HepG2 (cell line): Measurements from ENCODE around the gene SLC2A11. TPM values are rescaled to one million over a fixed set of nuclear protein-coding genes. Genes with fewer than 3 reads are reported as not detected.
A peak's percentile ranks its signal among the peaks of the same experiment; 100 is the strongest.

Experiments used
- CBX5 ChIP-seq: sonication (generic); formaldehyde crosslinking; IDR thresholded peaks from 2 replicates; pipeline ENCODE4 v1.4.0; 2020; ENCODE audit warnings: missing genetic modification reagents, borderline replicate concordance
- CREM ChIP-seq, 2 experiments: sonication (generic) in 1 of 2; formaldehyde crosslinking in 1 of 2; IDR thresholded peaks; 2 replicates each; pipeline versions ENCODE4 v1.4.0 to v1.6.1; 2016 to 2020; ENCODE audit warnings: antibody characterized with exemption in 1 of 2, mild to moderate bottlenecking in 1 of 2, missing genetic modification reagents in 1 of 2
- DPF2 ChIP-seq: sonication (generic); formaldehyde crosslinking; IDR thresholded peaks from 2 replicates; pipeline ENCODE4 v1.4.0; 2020; ENCODE audit warnings: mild to moderate bottlenecking, low read depth, missing genetic modification reagents, borderline replicate concordance
- ERF ChIP-seq: IDR thresholded peaks from 2 replicates; pipeline ENCODE4 v1.6.1; 2018; ENCODE audit warnings: missing biosample characterization, missing genetic modification reagents
- GABPB1 ChIP-seq: IDR thresholded peaks from 2 replicates; pipeline ENCODE4 v1.6.1; 2016; ENCODE audit warnings: mild to moderate bottlenecking, missing genetic modification reagents, moderate library complexity, missing compliant biosample characterization
- HNRNPH1 ChIP-seq: fragments of 200-400 bp; formaldehyde crosslinking; optimal IDR thresholded peaks from 2 replicates; pipeline ENCODE3; 2017; ENCODE audit warnings: mild to moderate bottlenecking, low read depth, low read length
- JUND ChIP-seq: sonication (generic); formaldehyde crosslinking; IDR thresholded peaks from 2 replicates; pipeline ENCODE4 v1.8.0; 2022; ENCODE audit warnings: mild to moderate bottlenecking, missing genetic modification reagents
- MIXL1 ChIP-seq: IDR thresholded peaks from 2 replicates; pipeline ENCODE4 v1.6.1; 2016
- MYC ChIP-seq: sonication (generic); formaldehyde crosslinking; IDR thresholded peaks from 2 replicates; pipeline ENCODE4 v1.9.0; 2021; ENCODE audit warnings: missing genetic modification reagents, borderline replicate concordance
- NFIB ChIP-seq: sonication (generic); formaldehyde crosslinking; IDR thresholded peaks from 2 replicates; pipeline ENCODE4 v1.9.0; 2021; ENCODE audit warnings: missing genetic modification reagents, mild to moderate bottlenecking, borderline replicate concordance
- PCBP1 ChIP-seq: fragments of 200-400 bp; formaldehyde crosslinking; IDR thresholded peaks from 2 replicates; pipeline ENCODE4 v1.6.1; 2017; ENCODE audit warnings: mild to moderate bottlenecking, low read depth, low read length, borderline replicate concordance
- SAP130 ChIP-seq: IDR thresholded peaks from 2 replicates; pipeline ENCODE4 v1.6.1; 2016; ENCODE audit warnings: low read depth
- ZKSCAN1 ChIP-seq: fragments of 150-350 bp; IDR thresholded peaks from 2 replicates; pipeline ENCODE4 v1.6.1; 2014; ENCODE audit warnings: low read length
- ZNF12 ChIP-seq: sonication (generic); formaldehyde crosslinking; IDR thresholded peaks from 2 replicates; pipeline ENCODE4 v1.5.0; 2020; ENCODE audit warnings: missing genetic modification reagents
- ZNF256 ChIP-seq: sonication (generic); formaldehyde crosslinking; conservative IDR thresholded peaks from 2 replicates; pipeline ENCODE4 v1.4.0; 2020; ENCODE audit warnings: missing genetic modification reagents
- ZNF292 ChIP-seq: sonication (generic); formaldehyde crosslinking; IDR thresholded peaks from 2 replicates; pipeline ENCODE4 v1.8.1; 2022; ENCODE audit warnings: mild to moderate bottlenecking, low read depth, missing genetic modification reagents, borderline replicate concordance
- ZNF333 ChIP-seq: sonication (generic); formaldehyde crosslinking; IDR thresholded peaks from 2 replicates; pipeline ENCODE4 v1.4.0; 2020; ENCODE audit warnings: mild to moderate bottlenecking, missing genetic modification reagents, borderline replicate concordance
- ZNF350 ChIP-seq: sonication (generic); formaldehyde crosslinking; IDR thresholded peaks from 2 replicates; pipeline ENCODE4 v1.4.0; 2020; ENCODE audit warnings: mild to moderate bottlenecking, low read depth, missing genetic modification reagents, borderline replicate concordance
- ZNF354B ChIP-seq: sonication (generic); formaldehyde crosslinking; IDR thresholded peaks from 2 replicates; pipeline ENCODE4 v1.8.0; 2022; ENCODE audit warnings: mild to moderate bottlenecking, missing genetic modification reagents
- ZNF563 ChIP-seq: sonication (generic); formaldehyde crosslinking; IDR thresholded peaks from 2 replicates; pipeline ENCODE4 v1.8.0; 2022; ENCODE audit warnings: mild to moderate bottlenecking, moderate library complexity, missing genetic modification reagents
- ZNF709 ChIP-seq: sonication (generic); formaldehyde crosslinking; IDR thresholded peaks from 2 replicates; pipeline ENCODE4 v1.5.0; 2020; ENCODE audit warnings: mild to moderate bottlenecking, missing genetic modification reagents
- ZNF746 ChIP-seq: sonication (generic); formaldehyde crosslinking; IDR thresholded peaks from 2 replicates; pipeline ENCODE4 v1.8.0; 2022; ENCODE audit warnings: mild to moderate bottlenecking, missing genetic modification reagents
- ZNF800 ChIP-seq: sonication (generic); formaldehyde crosslinking; IDR thresholded peaks from 2 replicates; pipeline ENCODE4 v1.4.0; 2020; ENCODE audit warnings: missing genetic modification reagents
- polyA plus RNA-seq, 8 experiments: library from polyadenylated mRNA; depleted of rRNA in 3 of 8; stranded (reverse) in 7 of 8; unstranded in 1 of 8; fragments of >200 nt; fragmentation: Illumina TruSeq in 4 of 8; extraction: Trizol in 4 of 8; gene quantifications; 2 replicates each; pipeline versions ENCODE4 v1.2.1 to v1.2.3, GENCODE V29; 2011 to 2016; ENCODE audit warnings: low read depth in 4 of 8, missing spikeins in 1 of 8, mixed read lengths in 1 of 8; ENCODE audit not compliant: insufficient read depth in 1 of 8
- total RNA-seq, 5 experiments: library from RNA; depleted of rRNA; stranded (reverse); fragments of >200 nt; fragmentation: Illumina TruSeq; extraction: Trizol; gene quantifications; 2 replicates each; pipeline ENCODE4 v1.2.3, GENCODE V29; 2016; ENCODE audit warnings: low read depth in 1 of 5
- TF ChIP-seq, protein P1 (sequence below): sonication (generic); formaldehyde crosslinking; IDR thresholded peaks from 2 replicates; pipeline ENCODE4 v1.4.0; 2020; ENCODE audit warnings: missing genetic modification reagents, borderline replicate concordance

The SLC2A11 gene
- total and polyA plus RNA-seq, 2 of the 13 experiments (the other 11 are each of a cell fraction or from before 2014, with no cell fraction given), result 15.2 to 15.4 TPM

DNA sequence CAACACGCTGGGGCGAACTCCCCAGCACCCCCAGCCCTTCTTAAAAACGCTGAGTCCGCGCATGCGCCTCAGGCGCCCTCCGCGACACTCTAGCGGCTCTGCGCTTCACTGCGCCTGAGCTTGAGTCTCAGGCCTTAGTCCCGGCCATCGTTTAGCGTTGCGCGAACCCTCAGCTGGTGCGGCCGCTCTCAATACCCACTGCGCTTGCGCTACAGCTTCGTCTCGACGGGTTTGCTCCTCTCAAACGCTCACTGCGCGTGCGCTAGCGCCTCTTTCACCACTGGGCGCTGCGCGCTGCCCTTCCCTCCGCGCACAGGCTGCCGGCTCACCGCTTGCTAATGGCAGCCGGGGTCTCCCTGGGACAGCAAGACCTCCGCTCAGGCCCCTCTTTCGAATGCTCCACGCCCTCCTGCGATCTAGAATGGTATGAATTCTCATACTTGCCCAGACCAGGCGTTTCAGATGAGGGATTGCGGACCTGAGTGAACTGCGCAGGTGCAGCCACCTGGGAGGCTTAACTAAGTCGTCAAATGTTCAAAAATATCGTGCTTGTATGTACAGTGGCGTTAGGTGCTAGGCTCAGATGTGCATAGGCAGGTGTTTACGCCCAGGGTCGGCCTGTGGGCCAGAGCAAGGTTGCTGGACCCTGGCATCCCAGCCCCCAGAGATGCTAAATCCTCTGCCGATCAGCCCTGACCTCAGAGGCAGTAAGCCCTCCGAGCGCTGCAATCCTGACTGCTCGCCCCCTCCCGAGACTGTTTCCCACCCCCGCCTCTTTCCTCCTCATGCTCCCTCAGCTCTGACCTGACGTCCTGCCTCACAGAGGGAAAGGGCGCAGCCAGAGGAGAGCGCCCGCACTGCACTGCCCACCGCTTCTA is at the start of gene SLC2A11 (continued):
- TF ChIP-seq MYC (CRISPR knock-in tag) (peak; percentile 56; the same call in 1 of the 2 replicates), ZNF563 (CRISPR knock-in tag) (peak; percentile 84), ZNF292 (CRISPR knock-in tag) (peak; percentile 39; the same call in 1 of the 2 replicates), ZNF12 (CRISPR knock-in tag) (0 out of 2 replicates have a peak, but pooled peaks have one; percentile 21), GABPB1 (no peak; the same call in 1 of the 2 replicates), SAP130 (peak; percentile 77), JUND (no peak), PCBP1 (no peak), MIXL1 (CRISPR knock-in tag) (no peak), ZNF709 (peak; percentile 76; the same call in 1 of the 2 replicates), ZNF350 (CRISPR knock-in tag) (peak; percentile 42; the same call in 1 of the 2 replicates), ZNF800 (CRISPR knock-in tag) (peak; percentile 84), ZNF746 (CRISPR knock-in tag) (no peak), ERF (CRISPR knock-in tag) (peak; percentile 34), ZNF256 (no peak), CREM (IDR thresholded peaks at IDR 0.05) (no peak), CREM (CRISPR knock-in tag; IDR thresholded peaks at IDR 0.05) (no peak), ZKSCAN1 (0 out of 2 replicates have a peak, but pooled peaks have one; percentile 8), CBX5 (peak; percentile 61; the same call in 1 of the 2 replicates), ZNF333 (CRISPR knock-in tag) (no peak), ZNF354B (CRISPR knock-in tag) (no peak), NFIB (CRISPR knock-in tag) (no peak), HNRNPH1 (no peak), DPF2 (no peak)
- TF ChIP-seq, protein P1, sequence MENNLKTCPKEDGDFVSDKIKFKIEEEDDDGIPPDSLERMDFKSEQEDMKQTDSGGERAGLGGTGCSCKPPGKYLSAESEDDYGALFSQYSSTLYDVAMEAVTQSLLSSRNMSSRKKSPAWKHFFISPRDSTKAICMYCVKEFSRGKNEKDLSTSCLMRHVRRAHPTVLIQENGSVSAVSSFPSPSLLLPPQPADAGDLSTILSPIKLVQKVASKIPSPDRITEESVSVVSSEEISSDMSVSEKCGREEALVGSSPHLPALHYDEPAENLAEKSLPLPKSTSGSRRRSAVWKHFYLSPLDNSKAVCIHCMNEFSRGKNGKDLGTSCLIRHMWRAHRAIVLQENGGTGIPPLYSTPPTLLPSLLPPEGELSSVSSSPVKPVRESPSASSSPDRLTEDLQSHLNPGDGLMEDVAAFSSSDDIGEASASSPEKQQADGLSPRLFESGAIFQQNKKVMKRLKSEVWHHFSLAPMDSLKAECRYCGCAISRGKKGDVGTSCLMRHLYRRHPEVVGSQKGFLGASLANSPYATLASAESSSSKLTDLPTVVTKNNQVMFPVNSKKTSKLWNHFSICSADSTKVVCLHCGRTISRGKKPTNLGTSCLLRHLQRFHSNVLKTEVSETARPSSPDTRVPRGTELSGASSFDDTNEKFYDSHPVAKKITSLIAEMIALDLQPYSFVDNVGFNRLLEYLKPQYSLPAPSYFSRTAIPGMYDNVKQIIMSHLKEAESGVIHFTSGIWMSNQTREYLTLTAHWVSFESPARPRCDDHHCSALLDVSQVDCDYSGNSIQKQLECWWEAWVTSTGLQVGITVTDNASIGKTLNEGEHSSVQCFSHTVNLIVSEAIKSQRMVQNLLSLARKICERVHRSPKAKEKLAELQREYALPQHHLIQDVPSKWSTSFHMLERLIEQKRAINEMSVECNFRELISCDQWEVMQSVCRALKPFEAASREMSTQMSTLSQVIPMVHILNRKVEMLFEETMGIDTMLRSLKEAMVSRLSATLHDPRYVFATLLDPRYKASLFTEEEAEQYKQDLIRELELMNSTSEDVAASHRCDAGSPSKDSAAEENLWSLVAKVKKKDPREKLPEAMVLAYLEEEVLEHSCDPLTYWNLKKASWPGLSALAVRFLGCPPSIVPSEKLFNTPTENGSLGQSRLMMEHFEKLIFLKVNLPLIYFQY (CRISPR knock-in tag), result no peak
